ENCODE measurements around the gene KSR1. TPM values are rescaled to one million over a fixed set of nuclear protein-coding genes. Genes with fewer than 3 reads are reported as not detected.

The KSR1 gene
- total and polyA plus RNA-seq, 2 of the 4 experiments (the other 2 are of a cell fraction), result 12.5 to 21.9 TPM

- WGBS, 2 experiments (ENCODE audit: extremely low coverage in 2 of 2, insufficient read length in 1 of 2), result 74% methylated on average over 3 of the region's 5 CpGs; no CpG with 5 or more reads in 1 of the 2 experiments
- peaks cover 41 to 89% of the 10 kb centered on the region in 2 experiments; a peak in 3 of 4 replicates for H3K79me1 ChIP-seq (ENCODE audit: low read depth in 1 of 2, low read length in 2 of 2)
- H2AK9ac ChIP-seq (replicated peaks; ENCODE audit: low read depth, low read length, poor library complexity), result no peak overlapping the region
- peaks cover 15% of the 10 kb centered on the region; the same call in 1 of the 2 replicates for H3K9me1 ChIP-seq (ENCODE audit: insufficient read depth, low read length)
- no peak for DNase-seq
- intact Hi-C loops (cut with micrococcal nuclease) (no loop called here), in situ Hi-C loops (cut with MboI; ENCODE audit: low sequenced_read_pairs) (loop anchor here (5.0 kb wide), 1 partner anchor 51 kb away; no protein-coding TSS in a partner anchor), dilution Hi-C loops (cut with HindIII; ENCODE audit: low sequenced_read_pairs, unreplicated experiment) (no loop called here)
- no peak overlapping the region for H4K5ac ChIP-seq (ENCODE audit: low read depth, low read length)
- H3K9me3 ChIP-seq (ENCODE audit: control insufficient read depth, insufficient read depth, low read length), result no peaks in the 10 kb centered on the region
- H3K14ac ChIP-seq (replicated peaks; ENCODE audit: low read depth, low read length), result no peak overlapping the region
- BruUV-seq (replicated peaks), result no TSS peak
- H3K9ac ChIP-seq (ENCODE audit: low read depth, low read length), result no peak overlapping the region
- H2BK120ac ChIP-seq (ENCODE audit: low read depth, low read length), result no peak overlapping the region
- ATAC-seq (ENCODE audit: low read depth), result no peak
- no peak overlapping the region for H2BK20ac ChIP-seq (ENCODE audit: low read depth, low read length)
- peaks cover 29% of the 10 kb centered on the region for H3K4me1 ChIP-seq (ENCODE audit: control insufficient read depth, insufficient read depth, low read length)
- POLR2A ChIA-PET (ENCODE audit: unreplicated experiment), result no interaction called here
- H4K20me1 ChIP-seq (ENCODE audit: insufficient read depth, low read length), result peaks cover 63% of the 10 kb centered on the region
- no peak for TF ChIP-seq SMC3 (IDR thresholded peaks at IDR 0.05; ENCODE audit: low read depth, low read length)
- H3K4me3 ChIP-seq (ENCODE audit: insufficient read depth, low read depth, low read length), result no peak overlapping the region
- no peak overlapping the region for H2AFZ ChIP-seq (replicated peaks; ENCODE audit: low read length, poor library complexity)
- CTCF ChIA-PET, result no interaction called here
- H3K36me3 ChIP-seq (ENCODE audit: control insufficient read depth, insufficient read depth, low read length), result peaks cover 14% of the 10 kb centered on the region
- H3K18ac ChIP-seq (ENCODE audit: low read depth, low read length), result no peak overlapping the region
- H3K4ac ChIP-seq (ENCODE audit: low read depth, low read length), result no peak overlapping the region
- no peak overlapping the region; the same call in 1 of the 2 replicates for H2AK5ac ChIP-seq (ENCODE audit: low read depth, low read length)
- H3K4me2 ChIP-seq (ENCODE audit: low read depth, low read length), result no peak overlapping the region
- no peak overlapping the region for H4K8ac ChIP-seq (ENCODE audit: low read depth in 2 of 2, low read length in 2 of 2)
- H3K56ac ChIP-seq (ENCODE audit: extremely low read depth, insufficient read depth, low read length), result no peak overlapping the region; the same call in 1 of the 2 replicates
- H4K91ac ChIP-seq (ENCODE audit: insufficient read depth, low read depth, low read length), result no peak overlapping the region
- no peak overlapping the region for H2BK15ac ChIP-seq (ENCODE audit: low read depth, low read length)
- H3K23ac ChIP-seq (ENCODE audit: low read depth, low read length), result no peak overlapping the region
- H2BK5ac ChIP-seq (ENCODE audit: low read depth, low read length, poor library complexity, severe bottlenecking), result no peak overlapping the region
- no peaks in the 10 kb centered on the region for H3K27me3 ChIP-seq (ENCODE audit: control insufficient read depth, insufficient read depth, low read length)
- no peak overlapping the region for H3K27ac ChIP-seq (ENCODE audit: insufficient read depth, low read length)
Measured at GRCh38 chr17:27496005-27496404, 39.8 kb downstream of the KSR1 start.
